Measurements from ENCODE around the gene SLC25A22.

DNA sequence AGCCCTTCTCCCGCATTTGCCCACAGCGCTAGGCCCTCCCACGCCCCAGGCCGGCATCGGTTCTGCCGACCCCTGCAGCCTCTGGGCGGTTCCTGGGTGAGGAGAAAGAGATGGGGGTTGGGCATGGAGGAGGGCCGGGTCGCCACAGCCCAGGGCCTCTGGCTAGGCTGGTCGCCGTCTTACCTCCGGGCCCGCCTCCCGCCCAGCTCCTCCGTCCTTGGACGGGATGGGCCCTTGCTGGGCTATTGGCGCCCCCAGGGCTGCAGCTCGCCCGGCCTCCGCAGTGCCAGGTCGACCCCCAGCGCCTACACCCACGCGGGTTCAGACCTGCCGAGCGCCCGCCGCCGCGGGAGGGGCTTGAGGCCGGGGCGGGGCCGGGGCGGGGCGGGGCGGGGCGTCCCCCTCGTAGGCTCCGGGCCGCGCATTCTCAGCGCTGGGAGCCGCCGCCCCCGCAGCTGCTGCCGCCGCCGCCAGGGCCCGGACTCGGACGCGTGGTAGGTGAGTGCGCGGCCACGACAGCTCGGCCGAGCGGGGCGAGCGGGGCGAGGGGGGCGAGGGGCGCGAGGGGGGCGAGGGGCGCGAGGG is 34.5 kb upstream of the SLC25A22 start, which contains the start of gene CD151:
- TF ChIP-seq TAF1 (IDR thresholded peaks at IDR 0.05; ENCODE audit: low read depth) = no peak
- TF ChIP-seq EP300 (IDR thresholded peaks at IDR 0.05; ENCODE audit: borderline replicate concordance) = no peak
- peak; percentile 90 for TF ChIP-seq EGR1 (IDR thresholded peaks at IDR 0.05)
- TF ChIP-seq YY1 (IDR thresholded peaks at IDR 0.05; ENCODE audit: low read depth) = no peak; the same call in 1 of the 2 replicates
